Parathyroid adenoma (tissue), 2 donors: ENCODE data around the gene PIN1.

Experiments
- H2AFZ ChIP-seq: fragments of 300-600 bp; sonication (generic); one replicate; pipeline ENCODE4 v1.7.0; 2017; ENCODE audit warnings: antibody characterized with exemption, mild to moderate bottlenecking
- H3K27ac ChIP-seq: fragments of 300-600 bp; sonication (generic); one replicate; pipeline ENCODE4 v1.7.0; 2017
- H3K27me3 ChIP-seq: fragments of 300-600 bp; sonication (generic); one replicate; pipeline ENCODE4 v1.7.0; 2017; ENCODE audit warnings: low read length; ENCODE audit not compliant: control insufficient read depth, insufficient read depth
- H3K36me3 ChIP-seq: fragments of 300-600 bp; sonication (generic); one replicate; pipeline ENCODE4 v1.7.0; 2017; ENCODE audit warnings: low read length; ENCODE audit not compliant: control insufficient read depth, insufficient read depth
- H3K4me1 ChIP-seq: fragments of 300-600 bp; sonication (generic); one replicate; pipeline ENCODE4 v1.7.0; 2017; ENCODE audit warnings: control low read depth
- H3K4me2 ChIP-seq: fragments of 300-600 bp; sonication (generic); one replicate; pipeline ENCODE4 v1.7.0; 2017; ENCODE audit warnings: low read length
- H3K4me3 ChIP-seq: fragments of 300-600 bp; sonication (generic); one replicate; pipeline ENCODE4 v1.7.0; 2017; ENCODE audit warnings: low read depth, low read length
- H3K79me2 ChIP-seq: fragments of 300-600 bp; sonication (generic); one replicate; pipeline ENCODE4 v1.7.0; 2017; ENCODE audit warnings: control low read depth
- H3K9ac ChIP-seq: fragments of 300-600 bp; sonication (generic); one replicate; pipeline ENCODE4 v1.7.0; 2017; ENCODE audit warnings: mild to moderate bottlenecking
- H3K9me3 ChIP-seq: fragments of 300-600 bp; sonication (generic); one replicate; pipeline ENCODE4 v1.7.0; 2017; ENCODE audit warnings: low read length; ENCODE audit not compliant: control insufficient read depth
- TF ChIP-seq, protein P1 (sequence below): fragments of 300-600 bp; sonication (generic); IDR thresholded peaks from one replicate; pipeline ENCODE4 v1.7.0; 2017; ENCODE audit warnings: antibody characterized with exemption, mild to moderate bottlenecking
- donor health status: primary hyperparathyroidism.

Gene PIN1

DNA sequence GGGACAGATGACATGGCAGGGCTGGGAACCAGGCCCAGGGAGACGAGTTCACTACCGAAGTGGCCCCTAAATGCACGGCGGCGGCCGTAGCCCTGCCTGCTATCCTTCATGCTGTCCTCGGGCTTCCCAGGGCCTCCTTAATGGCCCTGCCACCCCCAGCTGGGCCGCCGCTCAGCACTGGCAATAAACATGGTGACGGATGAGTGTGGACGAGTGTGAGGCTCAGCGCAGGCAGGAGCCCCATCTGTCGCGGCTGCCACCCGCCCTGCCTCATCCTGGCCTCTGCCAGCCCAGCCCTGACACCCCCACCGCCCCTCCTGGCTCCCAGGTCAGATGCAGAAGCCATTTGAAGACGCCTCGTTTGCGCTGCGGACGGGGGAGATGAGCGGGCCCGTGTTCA, 13.6 kb downstream of the PIN1 start:
- Histone ChIP-seq H3K9me3 (no peaks in the 10 kb centered on the region), H3K36me3 (no peaks in the 10 kb centered on the region), H3K79me2 (peaks cover 15% of the 10 kb centered on the region), H3K4me2 (no peak overlapping the region), H2AFZ (no peak overlapping the region), H3K4me3 (no peak overlapping the region), H3K27ac (no peak overlapping the region), H3K4me1 (no peaks in the 10 kb centered on the region), H3K9ac (no peak overlapping the region), H3K27me3 (no peaks in the 10 kb centered on the region)
- TF ChIP-seq, protein P1, sequence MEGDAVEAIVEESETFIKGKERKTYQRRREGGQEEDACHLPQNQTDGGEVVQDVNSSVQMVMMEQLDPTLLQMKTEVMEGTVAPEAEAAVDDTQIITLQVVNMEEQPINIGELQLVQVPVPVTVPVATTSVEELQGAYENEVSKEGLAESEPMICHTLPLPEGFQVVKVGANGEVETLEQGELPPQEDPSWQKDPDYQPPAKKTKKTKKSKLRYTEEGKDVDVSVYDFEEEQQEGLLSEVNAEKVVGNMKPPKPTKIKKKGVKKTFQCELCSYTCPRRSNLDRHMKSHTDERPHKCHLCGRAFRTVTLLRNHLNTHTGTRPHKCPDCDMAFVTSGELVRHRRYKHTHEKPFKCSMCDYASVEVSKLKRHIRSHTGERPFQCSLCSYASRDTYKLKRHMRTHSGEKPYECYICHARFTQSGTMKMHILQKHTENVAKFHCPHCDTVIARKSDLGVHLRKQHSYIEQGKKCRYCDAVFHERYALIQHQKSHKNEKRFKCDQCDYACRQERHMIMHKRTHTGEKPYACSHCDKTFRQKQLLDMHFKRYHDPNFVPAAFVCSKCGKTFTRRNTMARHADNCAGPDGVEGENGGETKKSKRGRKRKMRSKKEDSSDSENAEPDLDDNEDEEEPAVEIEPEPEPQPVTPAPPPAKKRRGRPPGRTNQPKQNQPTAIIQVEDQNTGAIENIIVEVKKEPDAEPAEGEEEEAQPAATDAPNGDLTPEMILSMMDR, result no peak

- no peak overlapping the region for H3K9ac ChIP-seq
Measured at GRCh38 chr19:9849791-9850190, 14.7 kb downstream of the PIN1 start.

GRCh38 chr19:9850235-9850959, 15.3 kb downstream of the PIN1 start:
- H3K27ac ChIP-seq, result no peak overlapping the region
- H3K4me2 ChIP-seq, result no peak overlapping the region
- no peak overlapping the region for H3K9ac ChIP-seq
- H3K9me3 ChIP-seq, result no peaks in the 10 kb centered on the region
- no peak overlapping the region for H2AFZ ChIP-seq
- H3K4me3 ChIP-seq, result no peak overlapping the region
- peaks cover 5% of the 10 kb centered on the region for H3K79me2 ChIP-seq
- no peaks in the 10 kb centered on the region for H3K27me3 ChIP-seq
- TF ChIP-seq, protein P1, result no peak
- no peaks in the 10 kb centered on the region for H3K36me3 ChIP-seq
- H3K4me1 ChIP-seq, result no peaks in the 10 kb centered on the region

More at GRCh38 chr19:9849791-9850190, 14.7 kb downstream of the PIN1 start:
- Histone ChIP-seq H3K36me3 (no peaks in the 10 kb centered on the region), H3K9me3 (no peaks in the 10 kb centered on the region), H2AFZ (no peak overlapping the region), H3K27ac (no peak overlapping the region), H3K4me1 (no peaks in the 10 kb centered on the region), H3K4me3 (no peak overlapping the region), H3K27me3 (no peaks in the 10 kb centered on the region), H3K79me2 (peaks cover 8% of the 10 kb centered on the region), H3K4me2 (no peak overlapping the region)
- TF ChIP-seq, protein P1, result no peak

DNA sequence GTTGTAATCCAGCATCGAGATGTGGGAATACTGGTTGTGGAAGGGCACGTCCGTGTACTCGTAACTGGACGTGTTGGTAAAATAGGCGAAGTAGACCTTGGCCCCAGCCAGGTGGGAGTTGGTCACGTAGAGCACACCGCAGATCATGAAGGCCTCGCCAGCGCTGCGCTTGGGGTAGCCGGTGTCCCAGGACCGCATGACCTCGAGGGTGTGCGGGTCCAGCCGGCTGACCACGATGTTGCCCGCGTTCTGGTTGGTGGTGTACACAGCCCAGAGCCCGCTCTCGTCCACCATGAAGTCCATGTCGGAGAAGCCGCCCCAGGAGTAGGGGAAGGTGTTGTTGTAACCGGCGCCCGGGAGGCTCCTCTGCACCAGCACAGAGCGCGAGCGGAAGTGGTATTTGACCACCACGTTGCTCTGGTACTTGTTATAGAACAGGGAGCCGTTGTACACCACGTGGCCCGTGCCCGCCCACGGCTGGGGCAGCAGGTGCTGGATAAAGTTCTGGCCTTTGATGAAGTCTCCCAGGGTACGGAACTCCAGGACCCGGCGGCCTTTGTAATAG, 19.2 kb downstream of the PIN1 start:
- Histone ChIP-seq H3K79me2 (no peaks in the 10 kb centered on the region), H3K4me2 (no peak overlapping the region), H2AFZ (no peak overlapping the region), H3K27me3 (no peaks in the 10 kb centered on the region), H3K9me3 (no peaks in the 10 kb centered on the region), H3K27ac (no peak overlapping the region), H3K9ac (no peak overlapping the region), H3K4me1 (no peaks in the 10 kb centered on the region), H3K36me3 (no peaks in the 10 kb centered on the region), H3K4me3 (no peak overlapping the region)
- TF ChIP-seq, protein P1, result no peak

- Histone ChIP-seq H3K4me3 (no peak overlapping the region), H3K9me3 (no peaks in the 10 kb centered on the region), H2AFZ (no peak overlapping the region), H3K36me3 (no peaks in the 10 kb centered on the region), H3K4me2 (no peak overlapping the region), H3K27me3 (no peaks in the 10 kb centered on the region), H3K79me2 (no peaks in the 10 kb centered on the region), H3K4me1 (no peaks in the 10 kb centered on the region), H3K9ac (no peak overlapping the region), H3K27ac (no peak overlapping the region)
- TF ChIP-seq, protein P1, result no peak
Measured at GRCh38 chr19:9856609-9857008, 21.5 kb downstream of the PIN1 start.
